SK-N-SH treated with all-trans-retinoic acid at 6 μM for 48 hours (cell line): ENCODE measurements around the gene TERC.

ENCODE experiments used
- ARNTL ChIP-seq: fragments of 450-650 bp; formaldehyde crosslinking; IDR thresholded peaks from 2 replicates; pipeline ENCODE4 v1.5.0; 2020; ENCODE audit warnings: low read depth, mild to moderate bottlenecking, moderate library complexity, borderline replicate concordance
- OSR1 ChIP-seq: fragments of 250-450 bp; sonication (Bioruptor Pico); IDR thresholded peaks from 2 replicates; pipeline ENCODE4 v1.8.0; 2022; ENCODE audit warnings: moderate library complexity, mild to moderate bottlenecking, inconsistent platforms
- PATZ1 ChIP-seq: fragments of 250-450 bp; sonication (Bioruptor Pico); IDR thresholded peaks from 2 replicates; pipeline ENCODE4 v1.8.0; 2020; ENCODE audit warnings: mild to moderate bottlenecking, moderate library complexity, borderline replicate concordance
- RARB ChIP-seq: fragments of 250-450 bp; sonication (Bioruptor Pico); IDR thresholded peaks from 2 replicates; pipeline ENCODE4 v1.8.0; 2021; ENCODE audit warnings: mild to moderate bottlenecking, moderate library complexity
- ZFP3 ChIP-seq: fragments of 250-450 bp; sonication (Bioruptor Pico); IDR thresholded peaks from 2 replicates; pipeline ENCODE4 v1.5.0; 2020; ENCODE audit warnings: mild to moderate bottlenecking, moderate library complexity
- ZNF565 ChIP-seq: fragments of 450-650 bp; formaldehyde crosslinking; conservative IDR thresholded peaks from 2 replicates; pipeline ENCODE4 v1.5.0; 2020; ENCODE audit warnings: low read depth, mild to moderate bottlenecking, moderate library complexity

GRCh38 chr3:169722724-169723123, 42.1 kb downstream of the TERC start:
- TF ChIP-seq RARB (CRISPR knock-in tag) (no peak), PATZ1 (CRISPR knock-in tag) (no peak), ZFP3 (CRISPR knock-in tag) (no peak), ARNTL (CRISPR knock-in tag) (no peak), OSR1 (no peak), ZNF565 (no peak)
